Measurements from ENCODE around the gene STKLD1. TPM values are rescaled to one million over a fixed set of nuclear protein-coding genes. Genes with fewer than 3 reads are reported as not detected.

Gene STKLD1
- total RNA-seq, 1 experiment from 2014 or later, result 3.1 TPM

DNA sequence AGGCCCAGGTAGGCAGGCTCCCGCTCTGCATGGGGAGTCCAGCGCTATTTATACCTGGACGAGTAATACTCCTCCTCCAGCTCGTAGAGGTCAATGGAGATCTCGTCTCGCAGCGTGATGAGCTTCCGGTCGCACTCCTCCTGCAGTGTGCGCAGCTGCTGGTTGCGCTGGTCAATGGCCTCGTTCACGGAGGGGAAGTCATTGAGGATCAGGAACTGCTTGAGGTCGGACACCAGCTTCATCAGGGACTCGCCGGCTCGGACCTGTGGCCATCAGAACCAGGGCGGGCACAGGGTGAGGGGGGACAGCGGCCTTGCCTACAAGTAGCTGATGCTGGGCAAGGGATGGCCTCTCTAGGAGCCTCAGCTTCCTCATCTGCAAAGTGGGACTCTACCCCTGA is 32.1 kb upstream of the STKLD1 start:
- Histone ChIP-seq H3K79me2 (ENCODE audit: low read depth) (peaks cover 38% of the 10 kb centered on the region), H3K9me2 (ENCODE audit: insufficient read depth) (no peaks in the 10 kb centered on the region), H3K4me1 (replicated peaks; ENCODE audit: insufficient read depth) (peaks cover 6% of the 10 kb centered on the region; the same call in 1 of the 2 replicates), H3K4me2 (no peak overlapping the region), H3K4me3 (no peak overlapping the region), H3K36me3 (ENCODE audit: low read depth) (peaks cover 7% of the 10 kb centered on the region), H2AFZ (no peak overlapping the region), H3K9me3 (ENCODE audit: insufficient read depth, low read depth) (no peaks in the 10 kb centered on the region), H3F3A (ENCODE audit: insufficient read depth, low read depth) (peaks cover 11% of the 10 kb centered on the region), H4K20me1 (ENCODE audit: insufficient read depth) (peaks cover 15% of the 10 kb centered on the region), H3K27me3 (ENCODE audit: insufficient read depth, low read depth) (no peaks in the 10 kb centered on the region), H3K27ac (no peak overlapping the region)
- intact Hi-C loops (cut with micrococcal nuclease; ENCODE audit: unreplicated experiment), result no loop called here
- no TSS peak for BruUV-seq (replicated peaks)
- POLR2A ChIA-PET (ENCODE audit: unreplicated experiment), result interaction anchor here (0.5 kb wide), 1 partner anchor 8 kb away, joined by 3 read pairs; no protein-coding TSS in a partner anchor
- CTCF ChIA-PET, result no interaction called here
- TF ChIP-seq CTCF (conservative IDR thresholded peaks at IDR 0.05) (no peak), EZH2 (IDR thresholded peaks at IDR 0.05; ENCODE audit: low read depth) (no peak)
- no peak for DNase-seq

DNA sequence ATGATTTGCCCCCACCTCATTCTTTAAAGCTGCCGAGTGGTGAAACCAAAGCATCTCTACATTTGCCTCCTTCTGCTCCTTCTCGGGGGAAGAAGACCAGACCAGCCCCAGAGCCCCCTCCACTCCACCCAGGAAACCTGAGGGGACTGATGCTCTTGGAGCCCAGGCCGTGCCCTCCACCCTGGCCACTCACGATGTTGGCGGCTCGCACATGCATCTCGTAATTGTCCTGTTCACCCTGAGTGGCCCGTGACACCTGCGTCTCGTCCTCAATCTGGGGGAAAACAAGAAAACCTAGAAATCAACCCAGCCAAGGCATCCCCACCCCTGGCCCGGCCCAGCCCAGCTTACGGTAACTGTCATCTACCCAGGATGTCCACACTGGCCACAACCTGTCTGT is 31.2 kb upstream of the STKLD1 start:
- Histone ChIP-seq H3K27me3 (ENCODE audit: insufficient read depth, low read depth) (no peaks in the 10 kb centered on the region), H3K9me3 (ENCODE audit: insufficient read depth, low read depth) (no peaks in the 10 kb centered on the region), H3F3A (ENCODE audit: insufficient read depth, low read depth) (peaks cover 20% of the 10 kb centered on the region), H3K4me2 (no peak overlapping the region), H4K20me1 (ENCODE audit: insufficient read depth) (peaks cover 24% of the 10 kb centered on the region), H3K9me2 (ENCODE audit: insufficient read depth) (no peaks in the 10 kb centered on the region), H3K27ac (no peak overlapping the region), H3K4me1 (replicated peaks; ENCODE audit: insufficient read depth) (peaks cover 15% of the 10 kb centered on the region), H2AFZ (no peak overlapping the region), H3K79me2 (ENCODE audit: low read depth) (peaks cover 47% of the 10 kb centered on the region), H3K4me3 (no peak overlapping the region), H3K36me3 (ENCODE audit: low read depth) (peaks cover 16% of the 10 kb centered on the region)
- POLR2A ChIA-PET (ENCODE audit: unreplicated experiment), result no interaction called here
- CTCF ChIA-PET, result no interaction called here
- BruUV-seq (replicated peaks), result no TSS peak
- DNase-seq, result no peak
- TF ChIP-seq CTCF (conservative IDR thresholded peaks at IDR 0.05) (no peak), EZH2 (IDR thresholded peaks at IDR 0.05; ENCODE audit: low read depth) (no peak)
- intact Hi-C loops (cut with micrococcal nuclease; ENCODE audit: unreplicated experiment), result no loop called here

GRCh38 chr9:133345596-133345995 is 30.6 kb upstream of the STKLD1 start:
- intact Hi-C loops (cut with micrococcal nuclease; ENCODE audit: unreplicated experiment), result no loop called here
- peaks cover 53% of the 10 kb centered on the region for H3K79me2 ChIP-seq (ENCODE audit: low read depth)

More at GRCh38 chr9:133345596-133345995, 30.6 kb upstream of the STKLD1 start:
- Histone ChIP-seq H3K9me2 (ENCODE audit: insufficient read depth) (no peaks in the 10 kb centered on the region), H2AFZ (no peak overlapping the region), H3K4me1 (replicated peaks; ENCODE audit: insufficient read depth) (peaks cover 17% of the 10 kb centered on the region), H3K9me3 (ENCODE audit: insufficient read depth, low read depth) (no peaks in the 10 kb centered on the region), H3K36me3 (ENCODE audit: low read depth) (peaks cover 23% of the 10 kb centered on the region), H3K4me3 (no peak overlapping the region), H3K27me3 (ENCODE audit: insufficient read depth, low read depth) (no peaks in the 10 kb centered on the region), H4K20me1 (ENCODE audit: insufficient read depth) (peaks cover 30% of the 10 kb centered on the region), H3K27ac (no peak overlapping the region), H3K4me2 (no peak overlapping the region), H3F3A (ENCODE audit: insufficient read depth, low read depth) (peaks cover 26% of the 10 kb centered on the region)
- ChIA-PET CTCF (no interaction called here), POLR2A (ENCODE audit: unreplicated experiment) (no interaction called here)
- BruUV-seq (replicated peaks), result no TSS peak
- TF ChIP-seq CTCF (conservative IDR thresholded peaks at IDR 0.05), result no peak
- no peak for TF ChIP-seq EZH2 (IDR thresholded peaks at IDR 0.05; ENCODE audit: low read depth)
- DNase-seq, result no peak

Data from PC-9 (cell line).